Mucosa of rectum (tissue), 2 donors: ENCODE data around the gene CDKN1C.

Source experiments
- H3K27ac ChIP-seq, 2 donors: one replicate each; pipeline ENCODE4 v1.7.0; 2013; ENCODE audit warnings: inconsistent platforms in 2 of 2, low read depth in 2 of 2, low read length in 2 of 2
- H3K27me3 ChIP-seq, 2 donors: one replicate each; pipeline ENCODE4 v1.7.0; 2013; ENCODE audit warnings: low read length in 2 of 2; ENCODE audit not compliant: control insufficient read depth in 2 of 2, insufficient read depth in 2 of 2
- H3K36me3 ChIP-seq, 2 donors: one replicate each; pipeline ENCODE4 v1.7.0; 2013; ENCODE audit warnings: low read length in 2 of 2; ENCODE audit not compliant: control insufficient read depth in 2 of 2, insufficient read depth in 2 of 2
- H3K4me1 ChIP-seq, 2 donors: one replicate each; pipeline ENCODE4 v1.7.0; 2013; ENCODE audit warnings: low read length in 2 of 2, mild to moderate bottlenecking in 1 of 2; ENCODE audit not compliant: control insufficient read depth in 2 of 2, insufficient read depth in 2 of 2
- H3K4me3 ChIP-seq, 2 donors: one replicate each; pipeline ENCODE4 v1.7.0; 2013; ENCODE audit warnings: low read length in 2 of 2
- H3K9ac ChIP-seq, 2 donors: one replicate each; pipeline ENCODE4 v1.7.0; 2013; ENCODE audit warnings: low read length in 2 of 2, low read depth in 1 of 2, mild to moderate bottlenecking in 1 of 2
- H3K9me3 ChIP-seq, 2 donors: one replicate each; pipeline ENCODE4 v1.7.0; 2013; ENCODE audit warnings: low read length in 2 of 2; ENCODE audit not compliant: control insufficient read depth in 2 of 2
- donor health status: healthy.
- donor health status: Normal muscosa, but diverticular disease.

The CDKN1C gene

DNA sequence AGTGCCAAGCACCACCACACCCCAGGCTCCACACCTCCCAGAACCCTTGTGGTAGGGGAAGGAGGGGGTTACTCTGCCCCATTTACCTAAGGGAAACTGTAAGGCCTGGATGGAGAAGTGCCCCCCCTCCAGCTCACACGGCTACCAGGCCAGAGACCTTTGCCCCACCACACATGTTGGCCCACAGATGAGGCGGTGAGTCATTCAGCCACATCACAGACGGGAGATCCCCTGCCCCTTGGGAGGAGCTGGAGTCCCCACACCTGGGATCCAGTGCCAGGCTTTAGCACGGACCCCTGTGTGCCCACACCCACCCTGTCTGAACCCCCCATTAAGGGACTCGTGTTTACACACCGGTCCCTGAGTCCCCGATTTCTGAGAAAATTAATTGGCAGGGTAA lies 24.9 kb downstream of the CDKN1C start:
- Histone ChIP-seq H3K36me3 (no peaks in the 10 kb centered on the region), H3K4me1 (peaks cover 0 to 2% of the 10 kb centered on the region in 2 donors), H3K9me3 (no peaks in the 10 kb centered on the region), H3K4me3 (no peak overlapping the region), H3K9ac (no peak overlapping the region), H3K27me3 (peaks cover 3 to 8% of the 10 kb centered on the region in 2 donors), H3K27ac (no peak overlapping the region)

DNA sequence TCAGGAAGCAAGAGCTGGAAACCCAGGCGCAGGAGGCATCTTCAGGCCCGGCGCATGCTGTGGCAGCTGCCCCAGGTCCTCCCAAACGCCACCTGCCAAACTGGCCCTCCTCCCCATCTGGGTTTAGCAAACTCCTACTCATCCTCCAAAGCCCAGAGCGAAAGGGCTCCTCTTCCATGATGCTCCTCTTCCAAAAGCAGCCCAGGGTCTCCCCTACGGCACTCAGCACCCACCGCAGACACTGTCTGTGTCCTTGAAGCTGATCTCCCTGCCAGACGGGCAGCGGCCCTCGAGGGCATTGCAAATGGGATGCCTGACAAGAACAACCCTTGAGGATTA lies 25.9 kb downstream of the CDKN1C start:
- H3K9me3 ChIP-seq = no peaks in the 10 kb centered on the region
- H3K36me3 ChIP-seq = no peaks in the 10 kb centered on the region
- no peak overlapping the region for H3K4me3 ChIP-seq
- H3K4me1 ChIP-seq = peaks cover 0 to 2% of the 10 kb centered on the region in 2 donors
- no peak overlapping the region for H3K9ac ChIP-seq
- H3K27me3 ChIP-seq = peaks cover 3 to 8% of the 10 kb centered on the region in 2 donors
- no peak overlapping the region for H3K27ac ChIP-seq

DNA sequence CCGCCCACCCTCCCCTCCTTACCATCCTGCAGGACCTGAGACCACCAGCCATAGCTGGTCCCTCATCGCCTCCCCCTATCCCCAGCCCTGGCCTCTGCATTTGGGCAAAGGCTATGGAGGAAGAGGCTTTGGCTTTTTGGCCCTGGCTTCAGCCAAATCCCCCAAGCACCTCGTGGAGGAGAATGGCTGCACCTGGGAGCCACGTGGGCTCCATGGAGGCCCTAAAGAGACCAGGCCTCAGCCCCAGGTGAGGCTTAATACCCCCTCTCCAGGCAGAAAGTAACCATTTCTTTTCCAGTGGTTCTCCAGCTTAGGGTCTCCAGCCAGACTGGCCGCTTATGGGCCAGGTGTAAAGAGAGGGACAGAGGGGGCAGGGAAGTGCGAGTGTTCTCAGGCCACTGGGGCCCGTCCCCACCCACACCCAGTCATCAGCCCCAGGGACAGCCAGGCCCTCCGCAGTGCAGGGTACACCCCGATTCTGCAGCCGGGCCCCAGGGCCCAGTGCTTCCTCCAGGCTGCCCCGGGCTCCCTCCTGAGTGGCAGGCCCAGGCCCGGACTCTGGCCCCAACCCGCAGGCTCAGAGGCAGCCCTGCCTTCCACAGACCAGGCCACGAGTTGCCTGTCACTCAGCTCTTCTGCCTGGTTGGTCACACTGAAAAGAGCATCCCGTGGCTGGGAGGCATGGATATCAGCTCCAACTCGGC lies 26.4 kb downstream of the CDKN1C start:
- H3K27me3 ChIP-seq = peaks cover 3 to 5% of the 10 kb centered on the region in 2 donors
- no peak overlapping the region for H3K4me3 ChIP-seq
- H3K36me3 ChIP-seq = no peaks in the 10 kb centered on the region
- H3K27ac ChIP-seq = no peak overlapping the region
- no peaks in the 10 kb centered on the region for H3K9me3 ChIP-seq
- H3K4me1 ChIP-seq = peaks cover 0 to 2% of the 10 kb centered on the region in 2 donors
- H3K9ac ChIP-seq = no peak overlapping the region

DNA sequence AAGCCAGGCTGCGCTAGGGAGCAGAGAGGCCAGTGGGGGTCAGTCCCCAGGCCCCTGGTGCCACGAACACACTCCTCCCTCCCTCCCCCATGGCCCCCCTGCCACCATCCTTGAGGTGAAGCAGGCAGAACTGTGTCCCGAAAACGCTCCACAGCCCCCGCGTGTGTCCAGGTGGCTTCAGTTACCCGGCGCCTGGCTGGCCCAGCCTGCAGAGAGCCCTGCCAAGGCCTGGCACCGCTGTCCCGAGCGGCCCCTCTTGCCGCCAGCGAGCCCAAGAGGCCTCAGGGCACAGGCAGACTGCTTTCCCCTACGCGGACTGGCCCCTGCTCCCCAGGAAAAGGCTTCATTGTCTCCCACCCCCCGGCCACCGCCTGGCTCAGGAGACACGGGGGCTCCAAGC lies 27.7 kb downstream of the CDKN1C start:
- Histone ChIP-seq H3K27ac (no peak overlapping the region), H3K27me3 (peaks cover 0 to 2% of the 10 kb centered on the region in 2 donors), H3K9me3 (no peaks in the 10 kb centered on the region), H3K4me1 (peaks cover 0 to 2% of the 10 kb centered on the region in 2 donors), H3K4me3 (no peak overlapping the region), H3K9ac (no peak overlapping the region), H3K36me3 (no peaks in the 10 kb centered on the region)

DNA sequence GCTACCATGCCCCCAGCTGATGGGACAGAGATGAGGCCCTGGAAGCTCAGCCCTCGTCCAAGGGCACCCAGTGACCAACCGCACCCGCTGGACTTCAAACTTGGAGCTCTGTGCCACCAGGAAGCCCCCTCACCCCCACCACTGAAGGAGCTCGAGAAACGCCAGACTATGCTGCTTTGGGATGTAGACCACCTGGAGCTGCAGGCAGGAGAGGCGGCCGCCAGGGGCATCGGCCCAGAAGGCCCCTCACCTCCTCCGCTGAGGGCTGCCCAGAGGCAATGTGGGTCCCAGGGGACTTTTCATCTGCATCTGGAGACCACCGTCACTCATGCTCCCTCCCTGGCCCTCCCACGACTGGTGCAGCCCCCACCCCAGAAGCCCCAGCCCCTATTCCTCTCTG lies 28.3 kb downstream of the CDKN1C start:
- peaks cover 0 to 2% of the 10 kb centered on the region in 2 donors for H3K4me1 ChIP-seq
- no peak overlapping the region for H3K4me3 ChIP-seq
- H3K9ac ChIP-seq = no peak overlapping the region
- H3K9me3 ChIP-seq = no peaks in the 10 kb centered on the region
- H3K27ac ChIP-seq = no peak overlapping the region
- no peaks in the 10 kb centered on the region for H3K36me3 ChIP-seq
- peaks cover 0 to 2% of the 10 kb centered on the region in 2 donors for H3K27me3 ChIP-seq

DNA sequence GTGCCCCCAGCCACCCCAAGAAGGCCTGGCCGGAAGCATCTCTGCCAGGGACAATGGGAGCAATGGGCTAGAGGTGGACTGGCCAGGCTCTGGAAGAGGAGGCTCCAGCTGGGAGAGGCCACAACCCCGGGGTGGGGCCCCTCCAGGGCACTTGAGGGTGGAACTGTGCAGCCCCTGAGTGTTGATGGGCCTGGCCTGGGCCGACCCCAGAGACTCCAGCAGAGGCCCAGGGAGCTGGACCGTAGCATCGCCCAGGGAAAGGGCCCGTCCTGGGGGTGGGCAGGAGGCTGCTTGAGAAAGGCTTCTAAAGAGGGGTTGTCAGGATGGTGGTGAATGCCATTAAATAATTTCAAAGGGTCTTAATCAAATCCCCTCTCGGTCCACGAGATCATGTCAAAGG lies 30.4 kb downstream of the CDKN1C start:
- Histone ChIP-seq H3K4me1 (no peaks in the 10 kb centered on the region), H3K9me3 (no peaks in the 10 kb centered on the region), H3K27ac (no peak overlapping the region)

DNA sequence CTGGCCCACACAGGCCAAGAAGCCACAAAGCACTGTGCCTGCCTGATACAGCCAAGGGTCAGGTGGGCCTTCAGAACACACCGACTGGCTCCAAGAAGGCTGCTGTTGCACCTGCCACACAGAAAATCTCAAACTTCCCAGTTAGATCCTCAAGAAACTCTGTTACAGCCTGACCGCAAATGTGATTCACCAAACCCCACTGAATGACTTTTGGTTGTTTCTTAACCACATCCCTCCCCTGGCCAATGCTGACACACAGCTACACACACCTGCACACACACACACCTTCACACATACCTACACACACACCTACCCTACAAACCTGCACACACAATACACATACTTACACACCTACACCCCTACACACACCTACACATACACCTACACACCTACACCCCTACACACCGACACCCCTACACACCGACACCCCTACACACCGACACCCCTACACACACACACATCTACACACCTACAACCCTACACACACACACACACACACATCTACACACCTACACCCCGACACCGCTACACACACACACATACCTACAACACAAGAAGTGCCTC lies 31.5 kb downstream of the CDKN1C start:
- Histone ChIP-seq H3K4me3 (no peak overlapping the region), H3K27ac (no peak overlapping the region), H3K9me3 (no peaks in the 10 kb centered on the region), H3K4me1 (no peaks in the 10 kb centered on the region), H3K36me3 (no peaks in the 10 kb centered on the region), H3K9ac (no peak overlapping the region), H3K27me3 (no peaks in the 10 kb centered on the region)

More for the DNA sequence above, 30.4 kb downstream of the CDKN1C start:
- Histone ChIP-seq H3K4me3 (no peak overlapping the region), H3K9ac (no peak overlapping the region), H3K27me3 (no peaks in the 10 kb centered on the region), H3K36me3 (no peaks in the 10 kb centered on the region)

DNA sequence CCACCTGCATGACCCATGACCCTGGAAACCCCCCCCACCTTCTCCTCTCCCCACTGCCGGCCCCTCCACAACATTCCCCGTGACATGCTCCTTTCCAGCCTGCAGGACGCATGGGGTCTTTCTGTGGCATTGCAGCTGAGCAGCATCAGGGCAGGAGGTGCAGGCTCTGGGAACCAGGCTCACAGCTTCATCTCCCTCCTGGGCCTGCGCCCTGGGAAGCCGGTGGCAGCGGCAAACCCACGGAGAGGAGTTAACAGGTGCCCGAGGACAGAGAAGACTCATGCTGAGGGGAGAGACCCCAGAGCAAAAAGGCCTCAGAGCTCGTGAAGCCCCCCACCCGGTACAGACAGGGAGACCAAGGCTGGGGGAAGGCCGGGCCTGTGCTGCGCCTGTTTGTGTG lies 32.2 kb downstream of the CDKN1C start:
- Histone ChIP-seq H3K9me3 (no peaks in the 10 kb centered on the region), H3K36me3 (no peaks in the 10 kb centered on the region), H3K27me3 (no peaks in the 10 kb centered on the region), H3K4me3 (no peak overlapping the region), H3K27ac (no peak overlapping the region), H3K4me1 (no peaks in the 10 kb centered on the region), H3K9ac (no peak overlapping the region)

DNA sequence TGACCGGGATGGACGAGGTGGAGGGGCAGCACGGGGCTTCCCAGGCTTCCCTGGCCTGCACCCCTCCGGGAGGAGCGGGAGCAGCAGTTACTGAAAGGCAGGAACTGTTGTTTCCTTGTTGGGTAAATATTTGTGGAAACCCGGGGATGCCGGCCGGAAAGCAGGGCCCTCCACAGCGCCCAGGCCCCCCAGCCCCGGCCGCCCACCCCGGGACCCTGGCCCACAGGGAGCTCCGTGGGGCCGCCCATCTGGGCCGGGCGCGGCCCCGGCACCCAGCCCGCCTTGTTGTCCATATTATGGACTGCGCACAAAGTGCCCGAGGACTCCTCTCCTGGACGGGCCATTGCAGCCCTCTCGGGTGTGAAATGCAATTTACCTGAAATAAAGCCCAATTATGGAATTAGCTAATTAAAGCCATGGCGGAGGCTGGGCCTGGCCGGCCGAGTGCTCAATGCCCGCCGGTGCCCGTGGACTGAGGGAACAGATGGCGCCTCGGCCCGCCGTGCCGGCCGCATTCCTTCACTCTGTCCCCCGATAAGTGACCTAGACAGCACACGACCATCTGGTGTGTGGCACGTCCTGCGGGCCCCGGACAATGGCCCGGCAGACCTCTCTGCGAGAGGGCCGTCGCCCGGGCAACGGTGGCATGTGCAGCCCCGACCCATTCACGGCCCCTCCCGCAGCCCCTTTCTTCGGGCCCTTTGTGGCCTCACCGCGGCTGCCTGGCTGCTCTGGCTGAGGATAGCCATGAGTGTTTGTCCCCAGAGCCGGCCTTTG lies 35.4 kb downstream of the CDKN1C start:
- no peak overlapping the region for H3K4me3 ChIP-seq
- H3K27ac ChIP-seq = no peak overlapping the region
- H3K4me1 ChIP-seq = no peaks in the 10 kb centered on the region
- no peak overlapping the region for H3K9ac ChIP-seq
- H3K9me3 ChIP-seq = no peaks in the 10 kb centered on the region
- no peaks in the 10 kb centered on the region for H3K36me3 ChIP-seq
- H3K27me3 ChIP-seq = no peaks in the 10 kb centered on the region

DNA sequence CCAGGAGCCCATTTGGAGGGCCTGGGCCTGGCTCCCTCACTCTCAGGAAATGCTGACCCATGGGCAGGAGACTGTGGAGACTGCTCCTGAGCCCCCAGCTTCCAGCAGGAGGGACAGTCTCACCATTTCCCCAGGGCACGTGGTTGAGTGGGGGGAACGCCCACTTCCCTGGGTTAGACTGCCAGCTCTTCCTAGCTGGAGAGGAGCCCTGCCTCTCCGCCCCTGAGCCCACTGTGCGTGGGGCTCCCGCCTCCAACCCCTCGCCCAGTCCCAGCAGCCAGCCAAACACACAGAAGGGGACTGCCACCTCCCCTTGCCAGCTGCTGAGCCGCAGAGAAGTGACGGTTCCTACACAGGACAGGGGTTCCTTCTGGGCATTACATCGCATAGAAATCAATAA lies 37.1 kb downstream of the CDKN1C start:
- H3K4me3 ChIP-seq = no peak overlapping the region
- H3K9me3 ChIP-seq = no peaks in the 10 kb centered on the region
- no peaks in the 10 kb centered on the region for H3K36me3 ChIP-seq
- H3K4me1 ChIP-seq = no peaks in the 10 kb centered on the region
- H3K27me3 ChIP-seq = no peaks in the 10 kb centered on the region
- no peak overlapping the region for H3K9ac ChIP-seq
- H3K27ac ChIP-seq = no peak overlapping the region
